Thyroid gland (tissue), 4 donors: ENCODE results near the gene WNT8B. TPM values are rescaled to one million over a fixed set of nuclear protein-coding genes. Genes with fewer than 3 reads are reported as not detected.

Experiments used
- DNase-seq, 2 donors: peaks; one replicate each; pipeline ENCODE4 v3.0.0-alpha.2; 2019
- H3K27ac ChIP-seq, 3 donors: fragments of 200-600 bp; sonication (generic); 1 replicate in 2 of 3; 2 replicates in 1 of 3; pipeline ENCODE4 v1.5.1; 2016 to 2019; ENCODE audit warnings: mild to moderate bottlenecking in 1 of 3, moderate library complexity in 1 of 3
- H3K27me3 ChIP-seq: fragments of 200-600 bp; sonication (generic); one replicate; pipeline ENCODE4 v1.5.1; 2019
- H3K36me3 ChIP-seq, 2 donors: fragments of 200-600 bp; sonication (generic); one replicate each; pipeline ENCODE4 v1.5.1; 2016 to 2019
- H3K4me1 ChIP-seq, 2 donors: fragments of 200-600 bp; sonication (generic); one replicate each; pipeline ENCODE4 v1.5.1; 2017 to 2019
- H3K4me3 ChIP-seq, 3 donors: fragments of 200-600 bp; sonication (generic); replicated peaks in 1 of 3; 1 replicate in 2 of 3; 2 replicates in 1 of 3; pipeline ENCODE4 v1.5.1; 2016; ENCODE audit warnings: mild to moderate bottlenecking in 1 of 3
- H3K9me3 ChIP-seq: fragments of 200-600 bp; sonication (generic); one replicate; pipeline ENCODE4 v1.5.1; 2017
- POLR2A ChIP-seq, 2 donors: fragments of 450-650 bp; IDR thresholded peaks; one replicate each; pipeline ENCODE4 v1.6.1; 2017; ENCODE audit warnings: antibody characterized with exemption in 2 of 2, mild to moderate bottlenecking in 2 of 2, moderate library complexity in 1 of 2
- WGBS, 2 donors: methylation state at CpG; one replicate each; pipeline ENCODE4 v1.1.5; 2017; 5-methylcytosine and 5-hydroxymethylcytosine counted together
- intact Hi-C: fragments of 100-400 bp; cut with DNase I; formaldehyde crosslinking; loops from one replicate; pipeline ENCODE4 v1.15.1; 2023
- total RNA-seq, 4 donors: library from RNA; depleted of rRNA; stranded (reverse); fragments of >200 nt; gene quantifications; one replicate each; pipeline ENCODE4 v1.2.3, GENCODE V29; 2016
- TF ChIP-seq, protein P1 (sequence below), 6 experiments: fragments of 200-600 bp in 3 of 6; fragments of 450-650 bp in 3 of 6; sonication (generic) in 3 of 6; IDR thresholded peaks; one replicate each; pipeline ENCODE4 v1.5.1; 2016 to 2019; ENCODE audit warnings: antibody characterized with exemption in 6 of 6, mild to moderate bottlenecking in 2 of 6, inconsistent platforms in 1 of 6, moderate library complexity in 1 of 6

Gene WNT8B
- total RNA-seq, 4 donors from 2014 or later, result not detected

DNA sequence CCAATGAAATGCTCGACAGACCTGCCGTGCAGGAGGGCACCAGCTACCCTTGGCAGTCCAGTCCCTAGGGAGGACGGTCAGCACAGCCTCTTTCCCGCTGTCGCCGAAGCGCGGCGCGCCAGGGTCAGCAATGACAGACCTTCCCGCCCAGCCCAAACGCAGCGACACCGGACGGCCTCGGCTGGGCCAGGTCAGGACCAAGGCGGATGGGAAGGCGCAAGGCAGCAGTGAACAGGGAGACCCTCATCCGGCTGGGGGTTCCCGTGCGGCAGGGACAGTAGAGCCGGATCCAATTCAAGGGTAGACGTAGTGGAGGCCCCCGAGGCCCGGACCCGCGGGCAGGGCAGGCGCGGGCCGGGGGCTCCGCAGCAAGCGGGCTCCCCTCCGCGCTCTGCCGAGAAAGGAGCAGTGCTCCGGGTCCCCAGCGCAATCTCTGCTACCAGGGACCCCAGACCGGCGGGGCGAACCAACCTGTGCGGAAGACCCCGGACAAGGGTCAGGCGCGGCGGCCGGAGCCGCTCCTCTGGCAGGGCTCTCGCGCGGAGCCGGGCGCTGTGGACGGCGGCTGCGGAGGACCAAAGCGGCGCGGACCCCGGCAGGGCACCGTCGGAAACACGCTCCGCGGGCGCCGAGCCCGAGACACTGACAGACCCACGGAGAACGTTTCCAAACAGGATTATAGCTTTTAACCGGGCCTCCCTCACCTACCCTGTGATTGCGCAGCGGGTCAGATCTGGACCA lies 56.7 kb downstream of the WNT8B start, which contains the start of gene SEC31B:
TSS of gene SEC31B (minus strand) at position 551 of the 741 bp plus-strand sequence. CDS start 2,909 bp downstream, outside the sequence.
- H3K4me3 ChIP-seq, result peak within 1 kb of the TSS in 1 of 3 donors; percentile 39
- peak; percentile 45 to 46 for DNase-seq
- H3K27me3 ChIP-seq, result no peaks in the 10 kb centered on the region
- no peaks in the 10 kb centered on the region for H3K9me3 ChIP-seq
- TF ChIP-seq, protein P1, sequence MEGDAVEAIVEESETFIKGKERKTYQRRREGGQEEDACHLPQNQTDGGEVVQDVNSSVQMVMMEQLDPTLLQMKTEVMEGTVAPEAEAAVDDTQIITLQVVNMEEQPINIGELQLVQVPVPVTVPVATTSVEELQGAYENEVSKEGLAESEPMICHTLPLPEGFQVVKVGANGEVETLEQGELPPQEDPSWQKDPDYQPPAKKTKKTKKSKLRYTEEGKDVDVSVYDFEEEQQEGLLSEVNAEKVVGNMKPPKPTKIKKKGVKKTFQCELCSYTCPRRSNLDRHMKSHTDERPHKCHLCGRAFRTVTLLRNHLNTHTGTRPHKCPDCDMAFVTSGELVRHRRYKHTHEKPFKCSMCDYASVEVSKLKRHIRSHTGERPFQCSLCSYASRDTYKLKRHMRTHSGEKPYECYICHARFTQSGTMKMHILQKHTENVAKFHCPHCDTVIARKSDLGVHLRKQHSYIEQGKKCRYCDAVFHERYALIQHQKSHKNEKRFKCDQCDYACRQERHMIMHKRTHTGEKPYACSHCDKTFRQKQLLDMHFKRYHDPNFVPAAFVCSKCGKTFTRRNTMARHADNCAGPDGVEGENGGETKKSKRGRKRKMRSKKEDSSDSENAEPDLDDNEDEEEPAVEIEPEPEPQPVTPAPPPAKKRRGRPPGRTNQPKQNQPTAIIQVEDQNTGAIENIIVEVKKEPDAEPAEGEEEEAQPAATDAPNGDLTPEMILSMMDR (IDR thresholded peaks at IDR 0.05), result no peak
- TF ChIP-seq POLR2A (IDR thresholded peaks at IDR 0.05), result no peak
- intact Hi-C loops, result no loop called here
- 3 to 4% methylated on average over 24 to 41 of the region's 72 CpGs for WGBS, 2 donors
- H3K36me3 ChIP-seq, result peaks cover 6 to 16% of the 10 kb centered on the region in 2 donors
- peaks cover 10 to 13% of the 10 kb centered on the region in 2 donors for H3K4me1 ChIP-seq
- H3K27ac ChIP-seq, result no peak within 1 kb of the TSS

DNA sequence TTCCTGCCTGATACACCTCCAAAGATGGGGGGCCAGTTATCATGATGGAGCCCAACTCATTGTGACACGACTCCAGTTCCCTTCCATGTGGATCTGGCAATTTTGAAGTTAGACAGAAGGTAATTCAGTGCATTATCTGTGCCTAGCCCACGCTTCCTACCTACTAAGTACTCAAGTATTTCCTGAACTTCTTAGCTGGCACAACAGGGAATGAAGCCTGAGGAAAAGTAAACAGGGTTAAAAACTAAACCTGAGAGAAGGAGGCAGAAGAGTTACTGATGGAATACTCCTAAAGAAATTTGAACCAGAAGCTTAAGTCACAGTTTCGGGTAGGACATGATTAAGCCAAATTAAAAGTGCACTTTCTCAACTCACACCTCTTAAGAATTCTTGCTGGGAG lies 58.0 kb downstream of the WNT8B start:
- Histone ChIP-seq H3K4me3 (no peak overlapping the region), H3K27ac (no peak overlapping the region), H3K27me3 (no peaks in the 10 kb centered on the region), H3K9me3 (no peaks in the 10 kb centered on the region), H3K4me1 (peaks cover 10 to 13% of the 10 kb centered on the region in 2 donors), H3K36me3 (peaks cover 18 to 24% of the 10 kb centered on the region in 2 donors)
- no peak for DNase-seq
- intact Hi-C loops, result no loop called here
- TF ChIP-seq POLR2A (IDR thresholded peaks at IDR 0.05), result no peak
- TF ChIP-seq, protein P1 (IDR thresholded peaks at IDR 0.05), result no peak
- 79 to 90% methylated on average over 3 of the region's 3 CpGs for WGBS, 2 donors

DNA sequence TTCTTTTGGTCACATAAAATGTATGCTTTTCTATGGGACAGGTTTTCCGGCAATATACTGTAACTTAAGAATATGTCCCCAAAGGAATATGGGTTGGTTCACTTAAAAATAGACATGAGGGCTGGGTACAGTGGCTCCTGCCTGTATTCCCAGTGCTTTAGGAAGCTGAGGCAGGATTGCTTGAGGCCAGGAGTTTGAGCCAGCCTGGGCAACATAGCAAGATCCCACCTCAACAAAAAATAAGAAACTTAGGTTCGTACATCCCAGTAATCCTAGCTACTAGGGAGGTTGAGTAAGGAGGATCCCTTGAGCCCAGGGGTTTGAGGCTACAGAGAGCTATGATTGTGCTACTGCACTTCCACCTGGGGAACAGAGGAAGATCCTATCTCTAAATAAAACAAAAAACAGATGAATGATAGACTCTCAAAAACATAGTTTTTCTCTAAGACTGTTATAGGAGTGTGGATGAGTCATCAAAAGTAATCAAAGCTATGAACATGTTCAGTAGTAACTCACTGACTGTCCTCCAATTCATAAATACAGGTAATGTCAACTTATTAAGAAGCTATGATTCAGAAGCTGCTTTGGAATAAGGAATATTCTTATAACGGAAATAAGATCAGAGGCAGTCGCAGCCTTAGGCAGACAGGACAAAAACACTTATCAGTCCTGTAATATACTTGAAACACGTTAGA lies 59.4 kb downstream of the WNT8B start:
- no peak for DNase-seq
- H3K27me3 ChIP-seq, result no peaks in the 10 kb centered on the region
- whole genome bisulfite sequencing, 2 donors, result 83 to 87% methylated on average over 5 of the region's 5 CpGs
- peaks cover 30 to 34% of the 10 kb centered on the region in 2 donors for H3K36me3 ChIP-seq
- no peaks in the 10 kb centered on the region for H3K9me3 ChIP-seq
- no peak overlapping the region for H3K27ac ChIP-seq
- H3K4me3 ChIP-seq, result no peak overlapping the region
- TF ChIP-seq, protein P1 (IDR thresholded peaks at IDR 0.05), result no peak
- no peak for TF ChIP-seq POLR2A (IDR thresholded peaks at IDR 0.05)
- intact Hi-C loops, result no loop called here
- H3K4me1 ChIP-seq, result peaks cover 10 to 13% of the 10 kb centered on the region in 2 donors

DNA sequence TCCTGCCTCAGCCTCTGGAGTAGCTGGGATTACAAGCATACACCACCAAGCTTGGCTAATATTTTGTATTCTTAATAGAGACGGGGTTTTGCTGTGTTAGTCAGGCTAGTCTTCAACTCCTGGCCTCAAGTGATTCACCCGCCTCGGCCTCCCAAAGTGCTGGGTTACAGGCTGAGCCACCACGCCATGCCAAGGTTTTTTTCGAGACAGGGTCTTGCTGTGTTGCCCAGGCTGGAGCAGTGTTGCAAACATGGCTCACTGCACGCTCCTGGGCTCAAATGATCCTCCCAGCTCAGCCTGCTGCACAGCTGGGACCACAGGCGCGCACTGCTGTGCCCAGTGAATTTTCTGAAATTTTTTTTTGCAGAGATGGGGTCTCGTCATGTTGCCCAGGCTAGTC lies 60.1 kb downstream of the WNT8B start:
- Histone ChIP-seq H3K27me3 (no peaks in the 10 kb centered on the region), H3K4me1 (peaks cover 15 to 18% of the 10 kb centered on the region in 2 donors), H3K9me3 (no peaks in the 10 kb centered on the region), H3K4me3 (no peak overlapping the region), H3K27ac (no peak overlapping the region), H3K36me3 (peaks cover 30 to 34% of the 10 kb centered on the region in 2 donors)
- TF ChIP-seq POLR2A (IDR thresholded peaks at IDR 0.05), result no peak
- TF ChIP-seq, protein P1 (IDR thresholded peaks at IDR 0.05), result no peak
- no peak for DNase-seq
- 95 to 98% methylated on average over 9 of the region's 9 CpGs for WGBS, 2 donors
- intact Hi-C loops, result no loop called here

DNA sequence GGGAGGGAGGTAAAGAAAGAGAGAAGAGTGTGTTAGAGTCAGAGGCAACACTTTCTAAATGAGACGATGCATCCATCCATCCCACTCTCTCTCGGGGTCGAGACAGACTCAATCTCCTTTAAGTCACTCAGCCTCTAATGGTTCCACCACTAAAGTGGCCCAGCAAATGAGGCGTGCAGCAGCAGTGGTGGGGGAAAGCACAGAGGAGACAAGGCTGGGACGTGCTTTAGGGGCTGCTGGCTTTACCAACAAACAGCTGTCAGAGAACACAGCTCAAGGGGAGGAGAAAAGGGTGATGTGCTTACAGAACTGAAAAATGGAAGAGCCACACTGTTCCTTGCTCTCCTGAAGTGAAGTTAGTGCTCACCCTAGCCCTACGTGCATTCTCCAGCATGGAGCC lies 61.4 kb downstream of the WNT8B start:
- TF ChIP-seq POLR2A (IDR thresholded peaks at IDR 0.05), result no peak
- TF ChIP-seq, protein P1 (IDR thresholded peaks at IDR 0.05), result no peak
- intact Hi-C loops, result no loop called here
- H3K4me3 ChIP-seq, result no peak overlapping the region
- H3K36me3 ChIP-seq, result peaks cover 30 to 34% of the 10 kb centered on the region in 2 donors
- no peak overlapping the region for H3K27ac ChIP-seq
- 82 to 85% methylated on average over 6 of the region's 6 CpGs for WGBS, 2 donors
- peaks cover 23 to 25% of the 10 kb centered on the region in 2 donors for H3K4me1 ChIP-seq
- no peak for DNase-seq
- H3K27me3 ChIP-seq, result no peaks in the 10 kb centered on the region
- no peaks in the 10 kb centered on the region for H3K9me3 ChIP-seq
